Pancreas (tissue), 10 donors: ENCODE measurements around the gene ODC1. TPM values are rescaled to one million over a fixed set of nuclear protein-coding genes. Genes with fewer than 3 reads are reported as not detected.

Source experiments
- ATAC-seq, 4 donors: fragments of 200-7000 bp; cut with Tn5 transposase; one replicate each; pipeline versions ENCODE4 v1.8.0 to v1.9.1; 2020; ENCODE audit warnings: mild to moderate bottlenecking in 4 of 4, moderate library complexity in 4 of 4
- DNase-seq, 6 donors: peaks; one replicate each; pipeline ENCODE4 v3.0.0-alpha.2; 2020
- FAIRE-seq: peaks from 2 replicates; lab custom pipeline; 2012; peaks lifted over from hg19 to GRCh38; lab: Jason Lieb, UNC
- H3K27ac ChIP-seq, 4 donors: fragments of 200-600 bp; sonication (generic); 1 replicate in 3 of 4; 2 replicates in 1 of 4; pipeline versions ENCODE4 v1.5.0 to v1.8.0; 2020
- H3K27me3 ChIP-seq, 4 donors: fragments of 200-600 bp; one replicate each; pipeline ENCODE4 v1.8.0; 2021
- H3K36me3 ChIP-seq, 3 donors: fragments of 200-600 bp; sonication (generic) in 1 of 3; one replicate each; pipeline versions ENCODE4 v1.5.0 to v1.8.0; 2020 to 2021
- H3K4me1 ChIP-seq, 3 donors: fragments of 200-600 bp; one replicate each; pipeline ENCODE4 v1.8.0; 2021
- H3K4me3 ChIP-seq, 4 donors: fragments of 200-600 bp; sonication (generic) in 2 of 4; one replicate each; pipeline versions ENCODE4 v1.5.0 to v1.8.0; 2020 to 2021
- H3K9me3 ChIP-seq, 4 donors: fragments of 200-600 bp; one replicate each; pipeline ENCODE4 v1.8.0; 2021
- CTCF ChIP-seq, 4 donors: fragments of 200-600 bp; sonication (generic) in 3 of 4; IDR thresholded peaks; one replicate each; pipeline versions ENCODE4 v1.5.0 to v1.8.0; 2021; ENCODE audit warnings: antibody characterized with exemption in 4 of 4
- whole genome bisulfite sequencing, 2 donors: extraction: QIAGEN DNeasy Blood & Tissue Kit; methylation state at CpG; one replicate each; pipeline ENCODE4 v1.1.7; 2013; 5-methylcytosine and 5-hydroxymethylcytosine counted together
- intact Hi-C, 3 donors: fragments of 100-400 bp; cut with DNase I; formaldehyde crosslinking; loops; one replicate each; pipeline versions ENCODE4 v1.11.1 to v1.14.2; 2022
- polyA plus RNA-seq, 2 donors: library from polyadenylated mRNA; stranded (reverse); fragments of 200-250 nt; gene quantifications; one replicate each; pipeline ENCODE4 v1.2.3, GENCODE V29; 2013
- total RNA-seq, 6 donors: library from RNA; stranded (reverse); fragmentation: NEBNext Ultra II Directional in 4 of 6; extraction: Animal tissue kit (Norgen Biotek cat#: 25700) in 4 of 6; gene quantifications; one replicate each; pipeline versions ENCODE4 v1.2.1 to v1.2.4, GENCODE V29; 2021 to 2023
- donor health status: healthy with polysubstance abuse.
- donor health status: DM: no; HTN: no; CAD: no; lungs with moderate emphysema.
- donor health status: DM: no; HTN: no; CAD: no.
- donor health status: control.
- donor health status: control.
- donor health status: Bipolar disorder and iron deficiency.
- donor health status: DM: yes; HTN: yes; CAD: no.
- donor health status: DM: no; HTN: no; CAD: no.
- donor health status: DM: no; HTN: no; CAD: no.
- donor health status: DM: yes; HTN: yes; CAD: no.

Gene ODC1
- total and polyA plus RNA-seq, 8 donors = 9.3 to 52.2 (median 28.5) TPM

GRCh38 chr2:10449838-10450691 is 1.9 kb upstream of the ODC1 start:
- no peak overlapping the region for H3K4me3 ChIP-seq
- peaks cover 9 to 22% (median 12%) of the 10 kb centered on the region in 3 donors for H3K4me1 ChIP-seq
- no peak for TF ChIP-seq CTCF (IDR thresholded peaks at IDR 0.05)
- no peaks in the 10 kb centered on the region for H3K9me3 ChIP-seq
- no peaks in the 10 kb centered on the region for H3K36me3 ChIP-seq
- WGBS, 2 donors = 76 to 77% methylated on average over 22 of the region's 22 CpGs
- no peak for FAIRE-seq
- no peak for ATAC-seq
- no peaks in the 10 kb centered on the region for H3K27me3 ChIP-seq
- no peak for DNase-seq
- intact Hi-C loops = loop anchor here in 1 of 3 donors (10.0 kb wide), 1 partner anchor 215 kb away; no protein-coding TSS in a partner anchor
- no peak overlapping the region for H3K27ac ChIP-seq

- H3K27me3 ChIP-seq = no peaks in the 10 kb centered on the region
- ATAC-seq (no peak), FAIRE-seq (no peak), DNase-seq (no peak)
- intact Hi-C loops = loop anchor here in 1 of 3 donors (10.0 kb wide), 1 partner anchor 215 kb away; no protein-coding TSS in a partner anchor
- 47 to 62% methylated on average over 5 of the region's 5 CpGs for WGBS, 2 donors
- no peaks in the 10 kb centered on the region for H3K9me3 ChIP-seq
- TF ChIP-seq CTCF (IDR thresholded peaks at IDR 0.05) = no peak
- H3K4me1 ChIP-seq = peaks cover 9 to 25% (median 16%) of the 10 kb centered on the region in 3 donors
- H3K36me3 ChIP-seq = peaks cover 0 to 3% (median 0%) of the 10 kb centered on the region in 3 donors
- H3K27ac ChIP-seq = no peak overlapping the region
- H3K4me3 ChIP-seq = peak overlapping the region in 2 of 4 donors; percentile 47 to 71
These were observed 1.3 kb upstream of the ODC1 start for GRCh38 chr2:10449486-10449831.

- ATAC-seq = peak; percentile 72 to 83 (median 78)
- Histone ChIP-seq H3K27ac (peak overlapping the region; percentile 91 to 95 (median 92)), H3K27me3 (no peaks in the 10 kb centered on the region), H3K4me1 (peaks cover 9 to 25% (median 16%) of the 10 kb centered on the region in 3 donors), H3K4me3 (peak overlapping the region; percentile 34 to 71 (median 52)), H3K36me3 (peaks cover 0 to 9% (median 3%) of the 10 kb centered on the region in 3 donors), H3K9me3 (no peaks in the 10 kb centered on the region)
- FAIRE-seq = no peak
- no peak for TF ChIP-seq CTCF (IDR thresholded peaks at IDR 0.05)
- WGBS, 2 donors = 1% methylated on average over 56 to 73 of the region's 73 CpGs
- DNase-seq = peak; percentile 92 to 98 (median 97)
- intact Hi-C loops = loop anchor here in 1 of 3 donors (10.0 kb wide), 1 partner anchor 216 kb away; no protein-coding TSS in a partner anchor
These were observed 704 bp upstream of the ODC1 start for GRCh38 chr2:10448576-10449485.

- ATAC-seq (peak; percentile 15 to 49 (median 48)), FAIRE-seq (no peak), DNase-seq (no peak)
- H3K27me3 ChIP-seq = no peaks in the 10 kb centered on the region
- H3K4me1 ChIP-seq = peaks cover 9 to 25% (median 16%) of the 10 kb centered on the region in 3 donors
- TF ChIP-seq CTCF (IDR thresholded peaks at IDR 0.05) = no peak
- H3K4me3 ChIP-seq = peak overlapping the region; percentile 40 to 70 (median 54)
- intact Hi-C loops = loop anchor here in 1 of 3 donors (10.0 kb wide), 1 partner anchor 217 kb away; no protein-coding TSS in a partner anchor
- H3K36me3 ChIP-seq = peaks cover 7 to 23% (median 17%) of the 10 kb centered on the region in 3 donors
- H3K9me3 ChIP-seq = no peaks in the 10 kb centered on the region
- H3K27ac ChIP-seq = peak overlapping the region; percentile 82 to 97 (median 94)
- WGBS, 2 donors = 2 to 3% methylated on average over 19 to 32 of the region's 32 CpGs
These were observed 730 bp downstream of the ODC1 start for GRCh38 chr2:10447300-10447894.
